ENCODE measurements around the gene PAQR9.
A peak's percentile ranks its signal among the peaks of the same experiment; 100 is the strongest.
"Not testable (repeated sequence)": the region's sequence is repeated elsewhere in the genome, so short reads cannot be mapped to it uniquely, and the experiment has no call there.

The PAQR9 gene, protein sequence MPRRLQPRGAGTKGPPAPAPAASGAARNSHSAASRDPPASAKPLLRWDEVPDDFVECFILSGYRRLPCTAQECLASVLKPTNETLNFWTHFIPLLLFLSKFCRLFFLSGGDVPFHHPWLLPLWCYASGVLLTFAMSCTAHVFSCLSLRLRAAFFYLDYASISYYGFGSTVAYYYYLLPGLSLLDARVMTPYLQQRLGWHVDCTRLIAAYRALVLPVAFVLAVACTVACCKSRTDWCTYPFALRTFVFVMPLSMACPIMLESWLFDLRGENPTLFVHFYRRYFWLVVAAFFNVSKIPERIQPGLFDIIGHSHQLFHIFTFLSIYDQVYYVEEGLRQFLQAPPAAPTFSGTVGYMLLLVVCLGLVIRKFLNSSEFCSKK

GRCh38 chr3:142963516-142964448 is at the start of gene PAQR9:
Gene PAQR9, minus strand, starts transcription at chr3:142963674. Its CDS starts 338 bp downstream, at chr3:142963336.
- DNase-seq: peak; percentile 22

DNA sequence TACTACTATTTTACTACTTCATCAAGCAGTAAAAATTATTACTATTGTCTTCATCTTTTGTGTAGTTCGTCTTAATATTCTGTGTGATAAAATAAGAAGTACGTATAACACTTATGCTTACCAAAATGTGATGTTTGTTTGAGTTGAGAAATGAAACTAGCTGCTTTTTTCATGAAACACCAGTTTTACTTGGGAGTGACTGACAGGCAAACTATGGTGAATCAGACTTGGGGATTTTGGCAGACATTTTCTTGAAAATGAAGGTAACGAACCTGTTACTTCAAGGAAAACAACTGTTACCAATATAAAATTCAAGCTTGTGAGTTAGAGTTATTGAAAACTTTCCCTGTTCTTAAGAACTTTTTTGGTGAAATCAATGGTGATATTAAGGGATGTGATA is 48.2 kb upstream of the PAQR9 start:
- DNase-seq: no peak

DNA sequence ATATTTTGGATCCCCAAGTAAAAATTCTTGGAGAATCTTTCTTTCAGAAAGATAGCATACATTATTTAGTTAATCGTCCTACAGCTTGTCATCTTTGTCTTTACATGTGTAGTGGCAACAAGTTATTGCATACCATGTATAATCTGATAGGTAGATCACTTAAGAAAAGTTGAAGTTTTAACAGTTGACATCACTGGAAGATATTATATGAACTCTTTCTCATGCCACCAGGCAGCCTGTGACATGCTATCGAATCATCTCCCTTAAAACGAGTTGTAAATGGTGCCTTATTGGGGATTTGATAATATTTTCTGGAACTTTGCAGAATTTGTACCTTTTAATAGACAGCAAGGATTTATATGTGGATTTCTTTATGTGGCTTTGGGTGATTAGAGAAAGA is 46.5 kb upstream of the PAQR9 start:
- DNase-seq: no peak

- DNase-seq: no peak
Observed at GRCh38 chr3:143004823-143005222, 41.3 kb upstream of the PAQR9 start.

- DNase-seq: no peak
Observed at GRCh38 chr3:143002727-143003126, 39.3 kb upstream of the PAQR9 start.

DNA sequence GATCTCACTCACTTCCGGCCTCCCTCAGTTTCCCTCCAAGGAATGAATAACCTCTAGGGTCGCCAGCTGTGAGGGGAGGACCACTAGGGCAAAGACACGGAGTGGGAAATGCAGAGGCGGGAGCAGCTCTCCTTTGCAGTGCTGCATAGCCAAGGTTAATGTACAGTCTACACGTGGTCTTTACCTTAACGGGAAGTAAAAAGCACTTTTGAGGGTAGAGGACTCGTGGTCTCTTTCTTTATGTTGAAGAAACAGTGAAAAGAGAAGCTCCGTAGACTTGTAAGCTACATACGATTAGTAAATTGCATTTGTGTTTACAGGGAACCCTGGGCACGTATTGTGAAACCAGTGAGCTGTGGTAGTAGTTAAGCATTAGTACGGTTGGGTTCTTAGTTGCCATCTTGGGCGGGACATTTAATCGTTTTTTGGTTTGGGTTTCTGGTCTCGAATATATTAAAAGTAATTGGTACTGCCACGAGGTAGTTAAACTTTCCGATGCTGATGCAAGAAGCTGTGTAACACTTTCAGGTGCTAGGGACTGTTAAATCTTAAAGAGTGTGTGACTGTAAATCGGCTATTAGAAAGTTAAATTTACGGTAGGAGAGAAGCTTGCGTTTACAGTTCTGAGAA is 38.7 kb upstream of the PAQR9 start:
- peak; percentile 43 for DNase-seq

GRCh38 chr3:143001369-143002082 is 38.1 kb upstream of the PAQR9 start, which contains the start of gene U2SURP:
Gene U2SURP, plus strand, starts transcription at chr3:143001570. Its CDS starts 59 bp downstream, at chr3:143001629.
- peak; percentile 98 for DNase-seq

GRCh38 chr3:143001034-143001368 is 37.5 kb upstream of the PAQR9 start:
- no peak for DNase-seq

- DNase-seq: no peak
Observed at GRCh38 chr3:143000528-143000927, 37.1 kb upstream of the PAQR9 start.

DNA sequence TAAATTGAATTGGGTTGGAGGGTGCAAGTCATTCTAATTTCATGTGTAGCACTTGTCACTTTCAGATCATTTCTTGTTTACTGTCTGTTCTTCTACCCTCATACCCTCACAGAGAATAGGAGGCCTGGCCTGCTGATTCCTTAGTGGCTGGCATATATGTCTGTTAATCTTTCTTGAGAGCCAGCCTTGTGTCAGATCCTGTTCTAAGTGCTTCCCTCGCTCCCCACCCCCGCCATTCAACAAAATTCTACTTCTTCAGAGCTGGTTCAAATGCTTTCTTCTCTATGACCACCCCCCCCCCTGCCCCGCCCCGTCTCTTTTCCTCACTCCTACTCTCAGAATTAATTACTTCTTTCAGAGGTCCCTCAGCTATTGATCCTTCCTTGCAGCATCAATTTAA is 36.4 kb upstream of the PAQR9 start:
- no peak for DNase-seq

- no peak for DNase-seq
Observed at GRCh38 chr3:142998439-142998838, 35.0 kb upstream of the PAQR9 start.

GRCh38 chr3:142997330-142997729 is 33.9 kb upstream of the PAQR9 start:
- no peak for DNase-seq

GRCh38 chr3:142993958-142994442 is 30.5 kb upstream of the PAQR9 start:
- DNase-seq: peak; percentile 85

DNA sequence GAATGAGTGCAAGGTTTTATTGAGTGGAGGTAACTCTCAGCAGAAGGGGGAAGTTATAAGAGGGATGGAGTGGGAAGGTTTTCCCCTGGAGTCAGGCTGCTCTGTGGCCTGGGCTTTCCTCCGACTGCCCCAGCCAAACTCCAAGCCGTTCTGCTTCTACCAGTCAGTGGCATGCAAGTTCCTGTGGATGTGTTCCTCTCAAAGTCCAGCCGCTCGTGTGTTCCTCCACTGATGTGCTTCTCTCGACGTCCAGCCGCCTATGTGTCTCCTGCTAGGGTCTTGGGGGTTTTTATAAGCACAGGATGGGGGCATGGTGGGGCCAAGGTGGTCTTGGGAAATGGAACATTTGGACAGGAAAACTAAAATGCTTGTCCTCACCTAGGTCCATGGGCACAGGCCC is 28.8 kb upstream of the PAQR9 start:
- no peak for DNase-seq

GRCh38 chr3:142990721-142991120 is 27.2 kb upstream of the PAQR9 start:
- peak; percentile 75 for DNase-seq

GRCh38 chr3:142988826-142989225 is 25.4 kb upstream of the PAQR9 start:
- DNase-seq: not testable (repeated sequence)

DNA sequence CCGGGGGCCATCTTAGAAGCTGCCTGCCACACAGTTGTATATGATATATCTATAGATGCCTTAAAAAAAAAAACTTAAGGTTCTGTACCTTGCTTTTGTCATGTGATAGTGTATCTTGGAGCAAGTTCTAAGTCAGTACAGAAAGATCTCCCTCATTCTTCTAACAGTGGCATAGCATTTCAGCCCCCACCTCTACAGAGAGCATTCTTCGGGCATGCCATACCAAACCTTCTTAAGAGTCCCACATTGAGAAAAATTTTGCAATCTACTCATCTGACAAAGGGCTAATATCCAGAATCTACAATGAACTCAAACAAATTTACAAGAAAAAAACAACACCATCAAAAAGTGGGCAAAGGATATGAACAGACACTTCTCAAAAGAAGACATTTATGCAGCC is 24.7 kb upstream of the PAQR9 start:
- not testable (repeated sequence) for DNase-seq

- peak; percentile 79 for DNase-seq
Observed at GRCh38 chr3:142987707-142988106, 24.2 kb upstream of the PAQR9 start.

GRCh38 chr3:142987080-142987700 is 23.7 kb upstream of the PAQR9 start:
- DNase-seq: peak; percentile 67

DNA sequence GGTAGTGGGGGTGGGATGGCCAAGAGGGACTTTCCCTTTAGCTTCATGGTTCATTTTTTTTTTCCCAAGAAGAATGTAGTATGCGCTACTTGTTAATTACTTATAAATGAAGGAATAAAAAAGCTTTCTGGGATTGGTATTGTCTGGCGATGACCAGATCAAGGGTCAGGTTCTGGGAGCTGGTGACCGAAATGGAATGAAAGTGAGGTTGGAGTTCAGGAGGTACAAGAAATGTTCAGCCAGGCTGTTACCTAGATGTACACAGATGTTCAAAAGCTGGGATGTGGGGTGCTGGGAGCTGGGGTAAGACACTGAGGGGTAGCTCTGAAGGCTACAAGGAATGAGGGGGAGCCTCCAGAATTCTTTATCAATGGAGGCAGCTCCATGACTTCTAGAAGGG is 20.8 kb upstream of the PAQR9 start:
- no peak for DNase-seq

GRCh38 chr3:142983318-142983717 is 19.8 kb upstream of the PAQR9 start:
- DNase-seq: no peak
